Neural progenitor cell (in vitro differentiated cells): ENCODE data around the gene GPR39.

Experiments
- EZH2 ChIP-seq: fragments of 200-600 bp; sonication (generic); IDR thresholded peaks from 2 replicates; pipeline ENCODE4 v1.6.1; 2017; ENCODE audit warnings: antibody characterized with exemption, mild to moderate bottlenecking, moderate library complexity
- TF ChIP-seq, protein P1 (sequence below): fragments of 200-600 bp; sonication (generic); IDR thresholded peaks from 2 replicates; pipeline ENCODE4 v1.5.1; 2017; ENCODE audit warnings: antibody characterized with exemption, mild to moderate bottlenecking

- TF ChIP-seq, protein P1, sequence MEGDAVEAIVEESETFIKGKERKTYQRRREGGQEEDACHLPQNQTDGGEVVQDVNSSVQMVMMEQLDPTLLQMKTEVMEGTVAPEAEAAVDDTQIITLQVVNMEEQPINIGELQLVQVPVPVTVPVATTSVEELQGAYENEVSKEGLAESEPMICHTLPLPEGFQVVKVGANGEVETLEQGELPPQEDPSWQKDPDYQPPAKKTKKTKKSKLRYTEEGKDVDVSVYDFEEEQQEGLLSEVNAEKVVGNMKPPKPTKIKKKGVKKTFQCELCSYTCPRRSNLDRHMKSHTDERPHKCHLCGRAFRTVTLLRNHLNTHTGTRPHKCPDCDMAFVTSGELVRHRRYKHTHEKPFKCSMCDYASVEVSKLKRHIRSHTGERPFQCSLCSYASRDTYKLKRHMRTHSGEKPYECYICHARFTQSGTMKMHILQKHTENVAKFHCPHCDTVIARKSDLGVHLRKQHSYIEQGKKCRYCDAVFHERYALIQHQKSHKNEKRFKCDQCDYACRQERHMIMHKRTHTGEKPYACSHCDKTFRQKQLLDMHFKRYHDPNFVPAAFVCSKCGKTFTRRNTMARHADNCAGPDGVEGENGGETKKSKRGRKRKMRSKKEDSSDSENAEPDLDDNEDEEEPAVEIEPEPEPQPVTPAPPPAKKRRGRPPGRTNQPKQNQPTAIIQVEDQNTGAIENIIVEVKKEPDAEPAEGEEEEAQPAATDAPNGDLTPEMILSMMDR: no peak
- no peak for TF ChIP-seq EZH2
These were observed 225.8 kb downstream of the GPR39 start for GRCh38 chr2:132642415-132642814.
